Activated effector memory CD4-positive, alpha-beta T cell treated with anti-CD3 and anti-CD28 coated beads, Interleukin-2, amount 50 U/mL, for 16 hours (primary cell): ENCODE data around the gene LRCOL1.

Source experiments
- DNase-seq: peaks from one replicate; pipeline ENCODE4 v3.0.0-alpha.2; 2020

LRCOL1 gene

GRCh38 chr12:132635076-132635955, 24.9 kb upstream of the LRCOL1 start:
- DNase-seq: no peak

GRCh38 chr12:132634411-132634990, 24.1 kb upstream of the LRCOL1 start:
- no peak for DNase-seq

GRCh38 chr12:132633901-132634300, 23.5 kb upstream of the LRCOL1 start:
- DNase-seq: no peak

GRCh38 chr12:132633398-132633797, 23.0 kb upstream of the LRCOL1 start:
- DNase-seq: no peak

- DNase-seq: no peak
These were observed 22.3 kb upstream of the LRCOL1 start for GRCh38 chr12:132632521-132633228.

GRCh38 chr12:132631666-132632065, 21.3 kb upstream of the LRCOL1 start:
- no peak for DNase-seq

- no peak for DNase-seq
These were observed 20.3 kb upstream of the LRCOL1 start for GRCh38 chr12:132630672-132631071.

GRCh38 chr12:132629330-132629729, 18.9 kb upstream of the LRCOL1 start:
- DNase-seq: no peak

- no peak for DNase-seq
These were observed 15.5 kb upstream of the LRCOL1 start for GRCh38 chr12:132625731-132626430.

- no peak for DNase-seq
These were observed 14.7 kb upstream of the LRCOL1 start for GRCh38 chr12:132624910-132625630.

GRCh38 chr12:132624186-132624855, 13.9 kb upstream of the LRCOL1 start:
- DNase-seq: no peak

GRCh38 chr12:132623072-132623869, 12.9 kb upstream of the LRCOL1 start:
- DNase-seq: no peak

- no peak for DNase-seq
These were observed 12.2 kb upstream of the LRCOL1 start for GRCh38 chr12:132622437-132623071.

GRCh38 chr12:132621657-132622435, 11.5 kb upstream of the LRCOL1 start:
- DNase-seq: no peak

- no peak for DNase-seq
These were observed 10.7 kb upstream of the LRCOL1 start for GRCh38 chr12:132620899-132621656.

GRCh38 chr12:132620113-132620898, 9.9 kb upstream of the LRCOL1 start:
- DNase-seq: no peak

- no peak for DNase-seq
These were observed 9.2 kb upstream of the LRCOL1 start for GRCh38 chr12:132619386-132620112.

- no peak for DNase-seq
These were observed 8.6 kb upstream of the LRCOL1 start for GRCh38 chr12:132619071-132619385.
